GM21825 (cell line): ENCODE data around the gene CD81.

Source experiments
- ATAC-seq: cut with Tn5 transposase; IDR thresholded peaks from one replicate; pipeline ENCODE4 v1.9.1; 2021; ENCODE audit warnings: mild to moderate bottlenecking, moderate library complexity; ENCODE audit not compliant: unreplicated experiment

Gene CD81

DNA sequence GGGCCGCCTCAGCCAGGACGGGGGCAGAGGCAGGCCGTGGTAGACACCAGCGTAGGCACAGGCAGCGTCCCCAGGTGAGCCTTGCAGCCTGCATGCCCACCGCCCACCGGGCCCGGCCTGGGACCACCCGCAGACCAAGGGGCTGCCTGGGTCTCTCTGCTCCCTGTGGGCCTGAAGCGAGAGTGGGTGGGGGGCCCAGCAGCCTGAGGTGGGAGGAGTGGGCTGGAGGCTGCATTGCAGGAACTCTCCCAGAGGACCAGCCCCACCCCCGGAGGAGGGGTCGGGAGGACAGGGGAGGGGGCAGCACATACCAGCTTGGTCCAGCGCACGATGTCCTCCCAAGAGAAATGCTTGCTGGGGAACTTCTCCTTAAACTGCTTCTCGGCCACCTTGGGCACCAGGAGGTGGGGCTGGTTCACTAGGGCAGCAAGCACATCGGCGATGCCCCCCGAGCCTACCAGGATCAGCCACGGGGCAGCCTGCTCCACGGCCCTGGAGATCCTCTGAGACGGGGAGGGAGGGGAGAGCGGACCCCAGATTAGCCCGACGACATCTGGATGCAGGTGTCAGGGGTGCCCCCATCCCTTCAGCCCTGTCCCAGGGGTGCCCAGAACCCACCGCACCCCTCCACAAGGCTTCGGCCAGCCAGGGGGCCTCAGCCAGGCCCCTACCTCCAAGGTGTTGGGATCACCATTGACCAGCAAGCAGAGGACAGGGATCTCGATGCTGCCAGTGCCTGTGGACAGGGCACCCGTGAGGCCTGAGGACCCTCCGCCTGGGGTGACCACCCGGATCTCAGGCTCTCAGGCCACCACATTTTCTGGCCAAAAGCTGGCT, 41.0 kb downstream of the CD81 start:
- no peak for ATAC-seq

DNA sequence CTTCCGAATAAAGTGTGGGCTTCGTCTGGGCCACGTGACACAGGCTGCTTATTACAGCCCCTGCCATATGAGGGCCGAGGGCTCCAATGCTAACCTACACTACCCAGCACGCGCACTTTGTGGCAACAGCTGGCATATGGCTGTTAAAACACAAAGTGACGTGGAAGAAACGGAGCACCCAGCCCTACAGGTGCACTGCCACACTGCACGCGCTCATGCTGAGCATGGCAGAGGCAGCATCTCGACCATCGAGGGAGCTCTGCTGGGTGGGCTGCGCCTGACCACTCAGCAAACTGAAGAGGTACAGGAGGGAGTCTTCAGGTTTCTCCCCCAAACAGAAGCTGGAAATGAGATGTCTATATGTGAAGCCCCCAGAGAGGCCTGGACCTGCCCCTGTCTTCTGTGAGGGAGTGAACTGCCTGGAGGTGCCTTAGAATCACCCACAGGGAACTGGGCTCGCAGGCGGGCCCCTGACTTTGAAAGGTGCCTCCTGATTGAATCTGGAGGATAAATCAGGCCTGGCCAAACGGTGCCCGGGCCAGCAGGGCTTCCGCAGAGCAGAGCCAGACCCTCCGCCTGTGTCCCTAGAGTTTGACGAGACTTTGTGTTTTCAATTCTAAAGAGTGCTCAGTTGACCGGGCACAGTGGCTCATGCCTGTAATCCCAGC, 41.7 kb downstream of the CD81 start:
- ATAC-seq: no peak

DNA sequence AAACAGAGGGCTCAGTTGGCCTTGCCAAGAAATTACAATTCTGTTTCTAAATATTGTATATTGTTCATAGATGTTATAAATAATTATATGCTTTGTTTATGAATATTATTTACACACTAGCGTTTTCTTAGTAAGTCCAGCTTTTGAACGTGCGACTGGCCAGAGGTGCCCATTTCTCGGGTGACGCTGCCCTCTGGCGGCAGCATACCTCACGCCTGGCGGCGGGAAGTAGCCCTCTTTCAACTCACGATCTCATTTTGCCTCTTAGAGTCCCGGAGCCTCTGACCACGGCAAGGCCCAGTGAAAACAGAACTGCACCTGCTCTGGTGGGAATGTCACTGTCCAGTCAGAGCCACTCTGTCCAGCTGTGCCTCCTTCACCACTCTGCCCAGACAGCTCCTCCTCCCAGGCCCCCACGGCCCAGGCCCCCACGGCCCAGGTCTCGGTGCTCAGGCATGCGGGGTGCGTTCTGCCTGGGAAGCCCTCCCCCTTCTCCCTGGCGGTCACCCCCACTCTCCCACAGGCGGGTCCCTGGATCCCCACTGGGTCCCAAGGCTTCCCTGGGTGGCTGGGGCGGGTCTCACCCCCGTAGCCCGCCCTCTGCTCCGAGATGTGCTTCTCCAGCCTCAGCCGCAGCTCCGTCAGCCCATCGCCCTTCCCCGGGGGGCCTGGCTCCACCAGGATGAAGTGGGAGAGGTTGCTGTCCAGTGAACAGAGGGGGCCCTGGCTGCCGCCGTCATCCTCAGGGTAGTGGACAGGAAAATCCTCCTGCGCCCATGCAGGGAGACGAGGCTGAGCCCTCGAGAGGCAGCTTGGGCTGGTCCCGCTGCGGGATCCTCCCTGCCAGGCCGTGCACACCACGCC, 42.8 kb downstream of the CD81 start:
- no peak for ATAC-seq

DNA sequence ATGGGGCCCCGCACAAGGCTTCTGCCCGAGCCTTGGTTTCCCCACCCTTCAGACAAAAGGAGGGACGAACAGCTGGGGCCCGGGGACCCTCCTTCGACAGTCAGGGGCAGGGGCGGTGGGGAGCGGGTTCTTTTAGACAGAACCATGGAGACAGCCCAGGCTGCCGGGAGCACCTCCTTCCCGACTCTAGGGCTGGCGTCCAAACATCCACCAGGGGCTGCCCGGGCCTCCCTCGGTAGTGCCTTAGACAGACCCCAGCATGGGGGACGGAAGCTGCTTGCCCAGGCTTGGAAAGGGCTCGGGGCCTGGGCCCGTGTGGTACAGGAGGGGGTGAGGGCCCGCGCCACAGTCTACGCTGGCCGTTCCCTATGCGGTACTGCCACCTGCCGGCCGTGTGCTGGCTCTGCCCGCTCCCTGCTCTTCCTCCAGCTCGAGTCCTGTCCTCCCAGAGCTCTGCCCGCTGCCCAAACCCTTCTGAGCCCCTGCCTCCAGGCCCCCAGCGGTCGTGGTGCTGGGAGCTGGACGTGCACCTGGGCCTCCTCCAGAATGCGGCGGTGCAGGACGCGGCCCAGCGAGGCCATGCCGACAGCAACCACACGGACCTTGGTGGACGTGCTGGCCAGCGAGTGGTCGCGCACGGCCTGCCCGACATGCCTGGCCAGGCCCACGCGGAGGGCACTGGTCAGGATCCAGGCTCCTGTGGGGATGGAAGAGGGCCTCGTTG, 43.6 kb downstream of the CD81 start:
- ATAC-seq: peak; percentile 77

DNA sequence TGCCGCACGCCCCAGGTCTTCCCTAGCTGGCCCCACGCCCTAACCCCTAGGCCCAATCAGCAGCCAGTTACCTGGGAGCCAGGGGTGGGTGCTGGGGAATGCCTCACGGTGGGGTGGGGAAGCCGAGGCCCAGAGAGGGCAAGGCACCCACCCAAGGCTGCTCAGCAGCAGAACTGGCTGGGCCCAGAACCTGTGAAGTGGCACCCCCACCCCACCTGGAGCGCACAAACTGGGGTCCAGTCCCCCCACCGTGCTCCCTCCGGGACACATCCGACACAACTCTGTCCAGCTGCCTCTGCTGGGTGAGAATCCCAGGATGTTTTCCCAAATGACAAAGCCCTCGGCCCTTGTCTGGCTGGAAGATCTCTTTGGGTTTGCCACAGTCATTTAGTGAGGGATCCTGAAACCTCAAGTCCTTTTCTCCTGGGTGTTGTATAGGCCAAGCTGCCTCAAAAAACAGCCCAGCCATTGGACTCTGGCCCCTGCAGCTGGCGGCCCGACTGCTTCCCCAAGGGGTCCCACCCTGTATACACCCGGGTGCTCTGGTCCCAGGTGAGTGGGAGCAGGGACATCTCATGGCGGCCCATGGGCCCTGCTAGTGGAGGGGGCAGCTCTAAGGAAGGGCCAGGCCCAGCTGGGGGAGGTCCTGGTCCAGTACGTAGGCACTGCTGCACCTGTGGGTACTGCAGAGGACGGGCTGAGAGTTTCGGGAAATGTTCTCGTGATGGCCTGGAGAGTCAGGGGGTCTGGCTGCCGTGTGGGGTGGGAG, 44.3 kb downstream of the CD81 start:
- no peak for ATAC-seq

DNA sequence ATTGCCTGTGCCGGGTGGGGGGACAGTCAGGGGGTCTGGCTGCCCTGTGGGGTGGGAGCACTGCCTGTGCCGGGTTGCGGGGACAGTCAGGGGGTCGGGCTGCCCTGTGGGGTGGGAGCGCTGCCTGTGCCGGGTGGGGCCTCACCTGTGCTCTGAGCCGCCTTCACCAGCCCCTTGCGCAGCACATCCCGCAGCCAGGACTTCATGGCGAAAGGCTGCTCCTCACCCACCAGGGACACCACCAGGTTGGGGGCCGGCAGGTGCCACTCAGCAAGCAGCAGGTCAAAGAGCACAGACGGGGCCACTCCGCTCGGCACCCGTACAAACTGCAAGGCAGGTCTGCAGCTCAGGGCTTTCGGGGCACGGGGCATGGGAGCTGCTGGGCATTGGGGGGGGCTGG, 44.9 kb downstream of the CD81 start:
- ATAC-seq: no peak

DNA sequence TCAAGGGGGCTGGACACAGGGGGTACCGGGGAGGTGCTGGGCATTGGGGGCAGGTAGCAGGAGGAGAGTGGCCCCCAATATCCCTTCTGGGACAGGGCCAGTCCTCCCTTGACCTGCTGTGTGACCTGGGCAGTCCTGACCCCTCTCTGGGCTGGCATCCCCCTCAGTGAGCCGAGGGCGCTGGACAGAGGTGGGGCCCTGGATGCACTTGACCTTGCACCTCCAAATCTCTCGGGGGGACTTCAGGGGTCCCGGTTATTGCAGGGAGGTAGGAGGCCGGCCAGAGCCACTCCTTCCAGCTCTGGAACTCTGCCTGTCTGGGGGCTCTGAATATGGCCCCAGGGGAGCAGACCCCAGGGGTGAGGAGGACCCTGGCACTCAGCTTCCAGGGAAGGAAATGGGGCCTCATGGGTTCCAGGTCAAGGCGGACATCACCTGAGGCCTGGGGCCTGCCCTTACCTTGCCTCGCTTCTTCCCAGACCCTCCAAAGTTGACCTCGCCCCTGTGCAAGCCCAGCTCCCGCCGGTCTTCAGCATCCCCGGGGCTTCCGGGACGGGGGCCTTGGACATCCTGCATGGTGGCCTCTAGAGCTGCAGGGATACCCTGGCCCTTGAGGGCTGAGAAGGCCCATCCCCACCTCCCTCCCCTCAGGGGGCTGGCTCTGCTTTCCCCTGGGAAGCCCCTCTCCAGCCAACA, 45.5 kb downstream of the CD81 start:
- no peak for ATAC-seq

DNA sequence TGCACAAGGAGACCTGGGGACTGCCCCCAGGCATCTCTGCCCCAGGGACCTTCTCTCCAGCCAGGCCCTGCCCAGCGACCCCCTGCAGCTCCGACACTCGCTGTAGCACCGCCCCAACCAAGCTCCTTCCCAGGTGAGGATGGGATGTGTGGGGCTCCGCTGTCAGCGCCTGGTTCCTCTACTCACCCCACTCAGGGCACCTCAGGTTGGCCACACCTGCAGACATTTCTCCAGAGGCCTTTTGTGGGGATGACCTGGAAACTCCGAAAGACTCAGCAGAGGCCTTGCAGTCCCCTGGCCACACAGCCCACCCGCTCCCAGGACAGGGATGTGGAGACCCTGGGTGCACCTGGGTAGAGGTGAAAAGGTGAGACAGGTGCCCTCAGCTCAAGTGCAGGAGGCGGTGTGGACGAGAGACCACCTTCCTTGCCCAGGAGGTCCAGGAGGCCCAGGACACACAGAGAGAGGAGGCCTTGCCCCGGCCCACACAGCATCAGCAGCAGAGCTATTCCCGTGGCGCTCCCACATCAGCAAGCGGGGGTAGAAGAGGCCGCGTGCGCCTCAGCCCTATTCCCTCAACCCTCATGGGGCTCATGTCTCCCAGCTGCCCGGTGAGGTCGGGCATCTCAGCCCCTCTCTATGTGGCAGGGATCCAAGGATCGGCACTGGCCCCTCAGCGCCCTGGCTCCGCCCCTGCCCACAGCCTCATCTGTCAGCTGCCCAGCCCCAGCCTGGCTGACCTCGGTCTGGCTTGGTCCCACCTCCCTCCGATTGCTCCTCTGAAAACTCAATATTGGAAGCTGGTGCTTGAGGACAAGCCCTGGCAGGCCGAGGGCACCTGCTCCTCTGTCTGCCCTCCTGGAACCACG, 46.3 kb downstream of the CD81 start:
- ATAC-seq: no peak

DNA sequence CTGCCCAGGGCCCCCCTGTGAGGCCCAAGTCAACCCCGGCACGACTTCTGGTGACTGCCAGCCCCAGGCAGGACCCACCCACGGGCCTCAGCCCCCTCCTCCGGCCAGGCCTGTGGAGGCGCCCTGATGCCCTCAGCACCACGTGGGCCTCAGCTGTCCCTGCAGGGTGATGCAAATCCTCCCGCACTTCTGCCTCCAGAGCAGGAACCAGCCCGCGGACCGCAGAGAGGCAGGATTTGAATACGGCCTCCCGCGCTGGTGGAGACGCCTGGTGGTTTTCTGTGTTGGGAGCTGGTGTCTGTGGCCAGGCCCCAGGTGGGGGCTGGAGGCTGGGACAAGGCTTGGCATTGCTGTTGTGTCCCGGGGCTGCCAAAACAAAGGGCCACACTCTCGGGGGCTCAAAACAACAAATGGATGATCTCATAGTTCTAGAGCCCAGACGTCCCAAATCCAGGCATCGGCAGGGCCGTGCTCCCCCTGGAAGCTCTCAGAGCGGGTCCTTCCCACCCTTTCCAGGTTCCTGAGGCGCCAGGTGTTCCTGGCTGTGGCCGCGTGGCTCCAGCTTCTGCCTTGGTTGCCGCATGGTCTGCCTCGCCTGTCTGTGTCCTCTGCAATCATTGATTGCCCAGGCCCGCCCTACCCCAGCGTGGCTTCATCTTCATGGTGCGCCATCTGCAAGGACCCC, 47.8 kb downstream of the CD81 start:
- no peak for ATAC-seq

DNA sequence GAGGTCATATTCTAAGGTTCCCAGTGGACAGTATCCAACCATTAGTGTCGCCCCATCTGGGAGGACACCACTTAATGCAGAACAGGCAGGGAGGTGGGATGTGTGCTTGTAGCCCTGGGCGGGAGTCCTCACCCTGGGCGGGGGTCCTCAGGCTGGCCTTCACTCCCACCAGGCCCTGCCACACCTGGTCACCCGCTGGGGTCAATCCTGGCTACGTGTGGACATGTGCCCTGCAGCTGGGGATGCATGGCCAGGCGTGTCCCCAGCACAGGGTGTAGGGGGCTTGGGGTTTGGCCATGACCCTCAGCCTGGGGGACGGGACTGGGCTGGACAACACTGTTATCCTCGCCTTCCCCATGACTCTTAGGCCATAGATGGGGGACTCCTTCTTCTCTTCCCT, 48.4 kb downstream of the CD81 start:
- no peak for ATAC-seq

DNA sequence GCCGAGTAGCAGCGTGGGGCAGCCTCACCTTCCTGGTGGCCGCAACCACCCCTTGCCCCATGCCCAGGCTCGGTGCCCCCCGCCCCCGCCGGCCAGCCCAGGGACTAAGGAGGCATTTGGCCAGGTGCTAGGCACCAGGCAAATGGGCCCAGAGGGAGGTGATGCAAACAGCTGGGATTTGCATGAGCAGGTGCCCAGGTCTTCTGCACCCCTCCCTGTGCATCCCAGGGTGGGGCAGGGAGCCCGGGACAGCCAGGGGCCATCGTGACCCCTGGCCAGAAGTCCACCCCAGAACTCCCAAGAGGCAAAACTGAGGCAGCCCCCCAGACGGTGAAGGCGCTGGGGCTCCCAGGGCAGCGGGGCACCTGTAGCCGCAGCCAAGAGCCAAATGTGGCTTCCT, 49.1 kb downstream of the CD81 start:
- ATAC-seq: no peak

DNA sequence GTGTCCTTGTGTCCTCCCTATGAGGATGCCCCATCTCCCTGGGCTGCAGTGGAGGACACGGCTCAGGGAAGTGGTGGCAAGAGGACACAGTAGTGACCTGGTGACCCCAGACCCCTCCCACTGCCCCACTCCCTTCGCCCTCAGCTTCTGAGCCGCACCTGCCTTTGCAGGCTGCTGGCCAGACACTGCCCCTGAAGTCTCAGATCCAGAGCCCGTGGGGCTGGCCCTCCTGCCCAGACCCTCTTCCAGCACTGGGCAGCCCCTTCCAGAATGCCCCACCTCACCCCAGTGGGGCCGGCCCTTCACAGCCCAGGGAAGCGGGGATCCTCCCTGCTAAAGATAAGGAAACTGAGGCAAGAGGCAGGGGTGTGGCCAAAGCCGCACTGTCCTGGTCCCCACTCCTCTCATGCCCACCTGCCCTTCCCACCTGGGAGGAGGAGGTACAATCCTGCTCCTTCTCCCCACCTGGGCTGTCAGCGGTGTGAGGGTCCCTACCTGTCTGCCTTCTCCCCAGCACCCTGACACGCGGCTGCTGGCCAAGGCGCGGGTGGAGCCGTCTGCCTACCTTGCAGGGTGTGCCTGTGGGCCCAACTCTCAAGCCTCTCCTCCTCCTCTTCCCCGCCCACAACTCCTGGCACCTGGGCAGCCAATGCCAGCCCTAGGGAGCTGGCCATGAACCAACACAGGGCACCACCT, 49.9 kb downstream of the CD81 start:
- no peak for ATAC-seq

DNA sequence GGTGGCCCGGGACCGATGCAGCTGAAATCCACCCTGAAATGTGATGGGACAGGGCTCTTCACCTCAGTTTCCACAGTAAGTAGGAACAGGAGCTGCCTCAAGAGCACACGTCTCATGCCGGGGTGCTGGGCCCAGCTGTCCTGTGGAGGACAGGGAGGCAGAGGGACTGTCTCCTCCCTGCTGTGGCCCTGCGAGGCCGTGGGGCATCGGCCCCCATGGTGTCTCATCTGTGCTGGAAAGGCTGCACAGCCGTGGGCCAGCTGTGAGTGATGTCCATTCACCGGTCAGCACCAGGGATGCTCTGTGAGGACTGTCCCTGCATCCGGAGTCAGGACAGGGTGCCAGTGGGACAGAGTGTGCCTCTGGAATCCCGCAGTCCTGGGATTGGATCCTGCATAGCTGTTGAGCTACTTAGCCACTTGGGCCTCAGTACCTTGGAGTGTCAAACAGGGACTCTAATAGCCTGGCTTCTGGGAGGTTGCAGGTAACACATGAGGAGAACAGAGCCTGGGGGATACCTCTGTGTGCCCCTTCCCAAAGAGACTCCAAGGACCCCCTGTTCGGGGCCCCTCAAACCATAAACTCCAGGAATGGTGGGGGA, 50.7 kb downstream of the CD81 start:
- no peak for ATAC-seq

DNA sequence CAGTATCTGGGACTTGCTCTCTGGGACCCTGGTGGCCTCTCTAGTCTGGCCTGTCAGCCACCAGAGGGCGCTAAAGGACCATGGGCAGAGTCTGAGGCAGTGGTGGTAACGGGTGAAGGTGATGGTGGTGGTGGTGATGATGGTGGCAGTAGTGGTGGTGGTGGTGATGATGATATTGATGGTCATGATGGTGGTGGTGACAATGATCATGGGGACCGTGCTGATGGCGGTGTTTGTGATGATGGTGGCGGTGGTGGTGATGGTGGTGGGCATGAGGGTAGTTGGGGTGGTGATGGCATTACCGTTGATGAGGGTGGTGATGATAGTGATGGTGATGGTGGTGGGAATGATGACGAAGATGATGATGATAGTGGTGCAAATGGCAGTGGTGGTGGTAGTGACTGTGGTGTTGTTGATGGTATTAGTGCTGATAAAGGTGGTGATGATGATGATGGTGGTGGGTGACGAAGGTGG, 51.2 kb downstream of the CD81 start:
- no peak for ATAC-seq

DNA sequence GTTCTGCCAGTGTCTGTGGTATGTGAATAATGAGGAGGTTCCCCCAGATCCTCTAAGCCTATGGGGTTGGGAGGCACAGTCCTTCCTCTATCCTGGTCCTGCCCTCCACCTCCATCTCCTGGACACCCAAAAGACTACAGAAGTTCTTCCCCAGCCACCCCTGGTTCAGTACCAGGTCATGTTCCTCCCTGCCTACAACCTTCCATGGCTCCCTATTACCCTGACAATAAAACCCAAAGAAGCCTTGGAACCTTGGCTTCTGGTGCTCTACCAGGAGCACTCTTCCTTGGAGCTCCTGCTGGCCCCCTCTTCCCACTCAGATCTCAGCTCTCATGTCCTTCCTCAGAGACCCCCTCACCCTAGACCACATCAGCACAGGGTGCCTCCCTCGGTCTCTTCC, 54.3 kb downstream of the CD81 start:
- no peak for ATAC-seq

DNA sequence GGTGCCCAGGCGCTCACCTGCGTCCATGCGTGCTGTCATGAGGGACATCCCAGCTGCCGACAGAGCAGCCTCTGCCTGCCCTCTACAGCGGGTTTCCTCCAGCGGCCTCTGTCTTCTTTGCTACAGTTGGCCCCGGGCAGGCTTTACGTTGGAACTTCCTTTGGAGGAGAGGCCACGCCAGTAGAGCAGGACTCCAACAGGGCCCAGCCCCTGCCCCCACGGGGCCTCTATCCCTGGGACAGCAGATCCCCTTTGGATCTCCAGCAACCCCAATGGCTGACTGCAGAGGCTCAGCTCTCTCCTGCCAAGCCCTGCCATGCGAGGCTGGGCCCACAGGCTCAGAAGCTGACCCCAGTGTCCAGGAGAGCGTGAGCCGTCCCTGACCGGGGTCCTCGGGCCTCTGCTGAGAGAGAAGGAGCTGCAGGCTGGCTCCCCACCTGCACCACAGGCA, 55.1 kb downstream of the CD81 start:
- no peak for ATAC-seq

DNA sequence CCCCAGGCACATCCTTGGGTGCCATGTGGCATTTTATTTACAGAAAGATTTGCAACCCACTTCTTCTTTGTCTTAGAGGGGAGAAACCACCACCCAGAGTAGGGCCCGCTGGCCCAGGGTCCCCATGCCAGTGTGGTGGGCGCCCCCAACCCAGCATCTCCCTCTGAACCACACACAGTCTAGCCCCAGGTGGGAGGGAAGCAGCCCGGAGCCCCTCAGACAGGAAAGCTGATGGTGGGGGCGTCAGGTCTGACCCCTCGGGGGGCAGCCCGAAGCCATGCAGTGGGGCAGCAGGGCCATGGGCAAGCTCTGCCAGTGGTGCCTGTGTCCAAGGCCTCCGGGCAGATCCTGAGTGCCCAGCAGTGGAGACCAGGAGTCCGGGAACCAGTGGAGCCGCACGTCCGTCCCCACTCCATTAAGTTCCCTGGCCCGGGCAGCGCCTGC, 55.5 kb downstream of the CD81 start:
- ATAC-seq: no peak
